ENCODE results near the gene MERTK. TPM values are rescaled to one million over a fixed set of nuclear protein-coding genes. Genes with fewer than 3 reads are reported as not detected.

MERTK gene
- total RNA-seq, 4 donors from 2014 or later, result 3.4 to 9.7 (median 4.9) TPM

DNA sequence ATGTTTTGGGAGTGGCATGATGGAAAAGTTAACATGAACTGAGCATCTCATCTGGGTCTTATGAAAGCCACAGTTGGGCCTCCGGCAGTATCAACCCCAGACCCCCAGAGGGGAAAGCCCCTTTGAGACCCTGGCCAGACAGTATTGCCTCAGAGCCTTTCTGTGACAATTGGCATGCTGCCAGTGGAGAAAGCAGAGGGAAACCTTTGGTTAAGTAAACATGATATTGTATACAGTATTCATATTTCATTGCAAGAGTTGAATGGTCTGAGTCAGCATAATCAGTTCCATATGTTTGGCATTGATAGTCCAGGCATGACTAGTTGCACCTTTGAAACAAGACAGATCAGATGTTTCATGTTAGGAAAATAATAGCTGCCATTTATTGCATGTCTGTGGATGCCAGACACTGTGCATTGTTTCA, 20.0 kb downstream of the MERTK start:
- TF ChIP-seq, protein P1, sequence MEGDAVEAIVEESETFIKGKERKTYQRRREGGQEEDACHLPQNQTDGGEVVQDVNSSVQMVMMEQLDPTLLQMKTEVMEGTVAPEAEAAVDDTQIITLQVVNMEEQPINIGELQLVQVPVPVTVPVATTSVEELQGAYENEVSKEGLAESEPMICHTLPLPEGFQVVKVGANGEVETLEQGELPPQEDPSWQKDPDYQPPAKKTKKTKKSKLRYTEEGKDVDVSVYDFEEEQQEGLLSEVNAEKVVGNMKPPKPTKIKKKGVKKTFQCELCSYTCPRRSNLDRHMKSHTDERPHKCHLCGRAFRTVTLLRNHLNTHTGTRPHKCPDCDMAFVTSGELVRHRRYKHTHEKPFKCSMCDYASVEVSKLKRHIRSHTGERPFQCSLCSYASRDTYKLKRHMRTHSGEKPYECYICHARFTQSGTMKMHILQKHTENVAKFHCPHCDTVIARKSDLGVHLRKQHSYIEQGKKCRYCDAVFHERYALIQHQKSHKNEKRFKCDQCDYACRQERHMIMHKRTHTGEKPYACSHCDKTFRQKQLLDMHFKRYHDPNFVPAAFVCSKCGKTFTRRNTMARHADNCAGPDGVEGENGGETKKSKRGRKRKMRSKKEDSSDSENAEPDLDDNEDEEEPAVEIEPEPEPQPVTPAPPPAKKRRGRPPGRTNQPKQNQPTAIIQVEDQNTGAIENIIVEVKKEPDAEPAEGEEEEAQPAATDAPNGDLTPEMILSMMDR (IDR thresholded peaks at IDR 0.05), result no peak
- no peak for TF ChIP-seq POLR2A (IDR thresholded peaks at IDR 0.05)
- WGBS, 2 donors, result 60 to 79% methylated on average over 1 of the region's 1 CpG
- intact Hi-C loops (cut with DNase I; ENCODE audit: low total_unique reads), result no loop called here
- no peak overlapping the region for H3K4me3 ChIP-seq (ENCODE audit: low read depth, poor library complexity, severe bottlenecking)
- DNase-seq (ENCODE audit: low spot score in 2 of 2), result no peak

DNA sequence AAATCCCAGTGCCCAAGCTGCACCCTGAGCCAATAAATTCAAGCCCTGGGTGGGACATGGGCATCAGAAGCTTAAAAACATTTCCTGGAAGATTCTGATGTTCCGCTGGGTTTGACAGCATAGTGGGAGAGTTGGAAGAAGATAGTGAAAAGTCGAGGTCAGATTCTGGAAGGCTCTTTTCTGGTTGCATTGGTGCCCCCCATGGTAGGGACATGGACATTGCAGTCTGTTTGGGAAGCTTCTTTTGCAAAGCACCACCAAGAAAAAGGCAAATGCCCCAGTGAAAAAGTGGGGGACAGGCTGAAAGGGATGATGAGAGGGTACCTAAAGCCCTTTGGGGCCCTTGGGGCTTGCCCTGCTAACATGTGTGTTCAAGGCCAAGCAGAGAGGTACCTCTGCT, 21.0 kb downstream of the MERTK start:
- intact Hi-C loops (cut with DNase I; ENCODE audit: low total_unique reads), result no loop called here
- H3K4me3 ChIP-seq (ENCODE audit: low read depth, poor library complexity, severe bottlenecking), result no peak overlapping the region
- no peak for DNase-seq (ENCODE audit: low spot score in 2 of 2)
- TF ChIP-seq, protein P1 (IDR thresholded peaks at IDR 0.05), result no peak
- no peak for TF ChIP-seq POLR2A (IDR thresholded peaks at IDR 0.05)
- 59 to 63% methylated on average over 2 of the region's 2 CpGs for WGBS, 2 donors

DNA sequence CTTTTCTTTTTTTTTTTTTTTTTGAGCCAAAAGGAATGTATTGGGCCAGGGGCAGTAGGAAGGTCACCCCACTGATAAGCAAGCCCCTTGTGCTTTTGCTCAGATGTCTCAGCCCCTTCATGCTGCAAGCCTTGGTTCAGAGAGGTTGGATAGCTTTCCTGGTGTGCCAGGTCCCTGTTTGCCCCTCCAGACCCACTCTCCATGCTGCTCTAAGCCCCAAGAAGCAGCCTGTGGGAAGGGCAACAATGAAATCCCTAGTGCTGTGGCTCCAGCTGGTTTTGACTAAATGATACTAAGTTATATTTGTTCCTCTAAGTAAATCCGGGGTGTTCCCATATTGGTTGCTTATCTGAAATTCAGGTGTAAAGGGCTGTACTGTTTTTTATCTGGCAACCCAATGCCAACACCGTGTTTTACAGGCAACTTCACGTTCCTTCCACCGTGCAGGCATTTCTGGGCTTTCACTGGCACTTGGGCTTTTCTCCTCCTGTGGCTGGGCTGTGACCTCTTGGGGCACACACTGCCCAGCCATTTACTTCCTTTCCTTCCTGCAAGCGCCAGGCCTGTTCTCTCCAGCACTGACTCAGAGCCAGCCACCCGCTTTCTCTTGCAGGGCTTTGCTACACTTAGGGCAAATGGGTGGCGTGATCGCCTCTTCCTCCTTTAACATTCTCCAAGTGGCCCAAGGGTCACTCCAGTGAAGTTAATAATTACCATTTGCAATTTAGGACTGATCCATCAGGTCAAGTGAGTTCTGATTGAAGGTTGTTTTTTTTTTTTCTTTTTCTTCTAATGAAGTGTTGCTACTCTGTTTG, 21.6 kb downstream of the MERTK start:
- DNase-seq (ENCODE audit: low spot score in 2 of 2), result peak in 1 of 2 donors; percentile 86
- TF ChIP-seq, protein P1 (IDR thresholded peaks at IDR 0.05), result no peak
- TF ChIP-seq POLR2A (IDR thresholded peaks at IDR 0.05), result no peak
- H3K4me3 ChIP-seq (ENCODE audit: low read depth, poor library complexity, severe bottlenecking), result no peak overlapping the region
- WGBS, 2 donors, result 73 to 80% methylated on average over 7 to 8 of the region's 8 CpGs
- intact Hi-C loops (cut with DNase I; ENCODE audit: low total_unique reads), result no loop called here

DNA sequence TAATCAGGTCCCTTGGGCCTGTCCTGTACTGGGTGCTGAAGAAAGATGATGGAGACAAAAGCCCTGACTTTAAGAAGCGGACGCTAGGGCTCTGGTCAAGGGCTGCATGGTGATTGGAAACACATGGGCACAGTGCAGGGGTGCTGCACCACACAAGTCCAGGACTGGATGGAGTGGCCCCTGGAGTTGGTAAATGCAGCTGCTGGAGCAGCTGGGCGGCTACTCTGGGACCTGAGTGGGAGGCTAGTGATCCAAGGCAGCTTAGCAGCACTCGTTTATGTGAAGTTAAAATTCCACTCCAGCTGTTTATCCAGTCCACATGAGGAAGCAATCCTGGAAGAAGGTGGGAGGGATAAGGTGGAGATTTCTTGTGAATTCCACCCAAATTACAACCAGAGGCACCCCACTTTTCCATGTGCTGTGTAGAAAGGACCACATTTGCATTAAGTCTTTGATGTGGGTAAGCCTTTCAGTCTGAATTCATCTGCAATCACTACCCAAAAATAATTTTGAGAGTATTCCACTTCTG, 24.9 kb downstream of the MERTK start:
- WGBS, 2 donors, result 57 to 62% methylated on average over 4 of the region's 4 CpGs
- intact Hi-C loops (cut with DNase I; ENCODE audit: low total_unique reads), result no loop called here
- no peak for DNase-seq (ENCODE audit: low spot score in 2 of 2)
- no peak for TF ChIP-seq POLR2A (IDR thresholded peaks at IDR 0.05)
- TF ChIP-seq, protein P1 (IDR thresholded peaks at IDR 0.05), result no peak
- no peak overlapping the region for H3K4me3 ChIP-seq (ENCODE audit: low read depth, poor library complexity, severe bottlenecking)

DNA sequence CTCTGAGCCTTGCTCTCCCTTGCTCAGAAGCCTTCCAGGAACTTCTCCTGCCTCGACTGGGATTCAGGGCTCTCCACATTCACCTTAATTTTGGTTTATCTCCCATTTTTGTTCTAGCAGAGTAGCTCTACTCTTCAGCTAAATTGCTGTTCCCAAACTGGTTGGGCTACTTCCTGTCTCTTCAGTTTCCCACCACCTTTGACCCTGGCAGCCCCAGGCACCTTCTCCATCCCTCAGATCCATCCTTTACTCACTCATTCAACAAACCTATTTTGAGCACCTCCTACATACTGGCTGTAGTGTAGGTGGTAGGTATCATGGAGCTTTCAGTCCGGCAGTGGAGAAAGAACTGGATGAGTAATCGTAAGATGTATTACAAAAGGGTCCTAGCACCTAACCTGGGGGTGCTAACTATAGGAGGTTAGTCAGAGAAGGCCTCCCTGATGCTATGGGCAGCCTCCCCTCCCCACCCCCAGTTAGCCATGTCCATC, 26.3 kb downstream of the MERTK start:
- 85 to 86% methylated on average over 3 of the region's 3 CpGs for WGBS, 2 donors

More for the DNA sequence above, 26.3 kb downstream of the MERTK start:
- intact Hi-C loops (cut with DNase I; ENCODE audit: low total_unique reads), result no loop called here
- no peak overlapping the region for H3K4me3 ChIP-seq (ENCODE audit: low read depth, poor library complexity, severe bottlenecking)
- TF ChIP-seq, protein P1 (IDR thresholded peaks at IDR 0.05), result no peak
- TF ChIP-seq POLR2A (IDR thresholded peaks at IDR 0.05), result no peak
- no peak for DNase-seq (ENCODE audit: low spot score in 2 of 2)
